Cardiac muscle cell (in vitro differentiated cells and primary cell): ENCODE measurements around the gene TP63. TPM values are rescaled to one million over a fixed set of nuclear protein-coding genes. Genes with fewer than 3 reads are reported as not detected.

ENCODE experiments used
- DNase-seq, 2 donors: peaks; one replicate each; pipeline versions ENCODE4 v3.0.0 to v3.0.0-alpha.2; 2010 to 2017; ENCODE audit warnings: low read depth in 1 of 2, low spot score in 1 of 2
- H3K27ac ChIP-seq: fragments of 200-600 bp; sonication (generic); 2 replicates; pipeline ENCODE4 v1.5.1; 2016
- H3K27me3 ChIP-seq: fragments of 200-600 bp; sonication (generic); 2 replicates; pipeline ENCODE4 v1.6.0; 2016; ENCODE audit warnings: control low read depth
- H3K36me3 ChIP-seq: fragments of 200-600 bp; sonication (generic); 2 replicates; pipeline ENCODE4 v1.5.1; 2016; ENCODE audit warnings: control low read depth
- H3K4me1 ChIP-seq: fragments of 200-600 bp; sonication (generic); 2 replicates; pipeline ENCODE4 v1.8.1; 2017; ENCODE audit warnings: low read depth, mild to moderate bottlenecking, mixed run types
- H3K4me3 ChIP-seq: fragments of 200-600 bp; sonication (generic); 2 replicates; pipeline ENCODE4 v1.5.1; 2016; ENCODE audit warnings: mild to moderate bottlenecking
- H3K9me3 ChIP-seq: fragments of 200-600 bp; sonication (generic); 2 replicates; pipeline ENCODE4 v1.5.1; 2017; ENCODE audit warnings: low read depth, mild to moderate bottlenecking, control low read depth
- CTCF ChIP-seq: IDR thresholded peaks from 2 replicates; pipeline ENCODE4 v1.5.1; 2012; ENCODE audit warnings: low read depth, mild to moderate bottlenecking, low read length
- polyA plus RNA-seq: library from polyadenylated mRNA; unstranded; fragments of >200 nt; fragmentation: Nextera tagmentation; extraction: Ambion mirVana; gene quantifications from 2 replicates; pipeline ENCODE4 v1.2.1, GENCODE V29; 2016
- total RNA-seq: library from RNA; depleted of rRNA; stranded (reverse); fragments of >200 nt; gene quantifications from 2 replicates; pipeline ENCODE4 v1.2.3, GENCODE V29; 2016

TP63 gene
- total and polyA plus RNA-seq, 2 experiments from 2014 or later, result not detected

GRCh38 chr3:189735913-189736312 is 104.7 kb downstream of the TP63 start:
- Histone ChIP-seq H3K4me3 (no peak overlapping the region), H3K36me3 (no peaks in the 10 kb centered on the region), H3K4me1 (no peaks in the 10 kb centered on the region), H3K27me3 (no peaks in the 10 kb centered on the region), H3K27ac (no peak overlapping the region), H3K9me3 (no peaks in the 10 kb centered on the region)
- DNase-seq, result no peak
- no peak for TF ChIP-seq CTCF

GRCh38 chr3:189737071-189737470 is 105.9 kb downstream of the TP63 start:
- Histone ChIP-seq H3K4me1 (no peaks in the 10 kb centered on the region), H3K27ac (no peak overlapping the region), H3K36me3 (no peaks in the 10 kb centered on the region), H3K4me3 (no peak overlapping the region), H3K9me3 (no peaks in the 10 kb centered on the region), H3K27me3 (no peaks in the 10 kb centered on the region)
- TF ChIP-seq CTCF, result no peak
- no peak for DNase-seq

- no peaks in the 10 kb centered on the region for H3K36me3 ChIP-seq
- H3K9me3 ChIP-seq, result no peaks in the 10 kb centered on the region
- no peak for TF ChIP-seq CTCF
- H3K27me3 ChIP-seq, result no peaks in the 10 kb centered on the region
- H3K4me1 ChIP-seq, result no peaks in the 10 kb centered on the region
- no peak overlapping the region for H3K27ac ChIP-seq
- no peak overlapping the region for H3K4me3 ChIP-seq
- DNase-seq, result no peak
Measured at GRCh38 chr3:189737619-189738018, 106.4 kb downstream of the TP63 start.

GRCh38 chr3:189739378-189739777 is 108.2 kb downstream of the TP63 start:
- no peak overlapping the region for H3K27ac ChIP-seq
- H3K9me3 ChIP-seq, result no peaks in the 10 kb centered on the region
- TF ChIP-seq CTCF, result no peak
- H3K4me3 ChIP-seq, result no peak overlapping the region
- DNase-seq, result no peak
- no peaks in the 10 kb centered on the region for H3K4me1 ChIP-seq
- H3K27me3 ChIP-seq, result no peaks in the 10 kb centered on the region
- H3K36me3 ChIP-seq, result no peaks in the 10 kb centered on the region

- no peak overlapping the region for H3K27ac ChIP-seq
- H3K27me3 ChIP-seq, result no peaks in the 10 kb centered on the region
- no peaks in the 10 kb centered on the region for H3K36me3 ChIP-seq
- no peaks in the 10 kb centered on the region for H3K4me1 ChIP-seq
- no peaks in the 10 kb centered on the region for H3K9me3 ChIP-seq
- no peak overlapping the region for H3K4me3 ChIP-seq
- no peak for DNase-seq
- no peak for TF ChIP-seq CTCF
Measured at GRCh38 chr3:189740156-189740555, 109.0 kb downstream of the TP63 start.

GRCh38 chr3:189744235-189744634 is 113.0 kb downstream of the TP63 start:
- no peaks in the 10 kb centered on the region for H3K9me3 ChIP-seq
- no peaks in the 10 kb centered on the region for H3K4me1 ChIP-seq
- no peaks in the 10 kb centered on the region for H3K27me3 ChIP-seq
- no peaks in the 10 kb centered on the region for H3K36me3 ChIP-seq
- no peak for DNase-seq
- TF ChIP-seq CTCF, result no peak
- no peak overlapping the region for H3K4me3 ChIP-seq
- H3K27ac ChIP-seq, result no peak overlapping the region
